ENCODE data around the gene PI4KA.

GRCh38 chr22:20792966-20793728, 65.5 kb downstream of the PI4KA start:
- no peak for TF ChIP-seq FOXA1 (IDR thresholded peaks at IDR 0.05)
- no peak for TF ChIP-seq TAF1 (conservative IDR thresholded peaks at IDR 0.05)
- TF ChIP-seq CTCF (IDR thresholded peaks at IDR 0.05; ENCODE audit: low read depth, low read length, missing input control) = no peak
- no peak for TF ChIP-seq YY1 (IDR thresholded peaks at IDR 0.05)
- no peak for TF ChIP-seq GABPA (IDR thresholded peaks at IDR 0.05 in 1 of 2, conservative IDR thresholded peaks at IDR 0.05 in 1 of 2)
- TF ChIP-seq RXRA (IDR thresholded peaks at IDR 0.05) = no peak
- TF ChIP-seq MAX (IDR thresholded peaks at IDR 0.05) = no peak
- TF ChIP-seq REST (IDR thresholded peaks at IDR 0.05) = no peak
- no peak for TF ChIP-seq ZBTB33 (IDR thresholded peaks at IDR 0.05)

Measured in liver (tissue), 3 donors.